ENCODE results near the gene CLDND2. TPM values are rescaled to one million over a fixed set of nuclear protein-coding genes. Genes with fewer than 3 reads are reported as not detected.

CLDND2 gene
- total and polyA plus RNA-seq, 2 of the 8 experiments (the other 6 are each of a cell fraction or from before 2014, with no cell fraction given) = 0.21 to 0.56 TPM

- TF ChIP-seq RBBP5 (IDR thresholded peaks at IDR 0.05; ENCODE audit: borderline replicate concordance, low read depth, low read length) (no peak), CHD1 (IDR thresholded peaks at IDR 0.05; ENCODE audit: low read depth, low read length) (no peak), SAP30 (IDR thresholded peaks at IDR 0.05; ENCODE audit: insufficient read depth, insufficient replicate concordance, low read length) (peak; percentile 18), HDAC6 (IDR thresholded peaks at IDR 0.05; ENCODE audit: low read depth, low read length) (no peak), KDM4A (IDR thresholded peaks at IDR 0.05; ENCODE audit: low read depth, low read length, severe bottlenecking) (peak; percentile 18)
Measured at GRCh38 chr19:51368366-51369282, at the start of gene CLDND2 (continued).

All from H1 (cell line).